ENCODE data around the gene PDILT.
"Not testable (repeated sequence)": the region's sequence is repeated elsewhere in the genome, so short reads cannot be mapped to it uniquely, and the experiment has no call there.

PDILT gene, protein sequence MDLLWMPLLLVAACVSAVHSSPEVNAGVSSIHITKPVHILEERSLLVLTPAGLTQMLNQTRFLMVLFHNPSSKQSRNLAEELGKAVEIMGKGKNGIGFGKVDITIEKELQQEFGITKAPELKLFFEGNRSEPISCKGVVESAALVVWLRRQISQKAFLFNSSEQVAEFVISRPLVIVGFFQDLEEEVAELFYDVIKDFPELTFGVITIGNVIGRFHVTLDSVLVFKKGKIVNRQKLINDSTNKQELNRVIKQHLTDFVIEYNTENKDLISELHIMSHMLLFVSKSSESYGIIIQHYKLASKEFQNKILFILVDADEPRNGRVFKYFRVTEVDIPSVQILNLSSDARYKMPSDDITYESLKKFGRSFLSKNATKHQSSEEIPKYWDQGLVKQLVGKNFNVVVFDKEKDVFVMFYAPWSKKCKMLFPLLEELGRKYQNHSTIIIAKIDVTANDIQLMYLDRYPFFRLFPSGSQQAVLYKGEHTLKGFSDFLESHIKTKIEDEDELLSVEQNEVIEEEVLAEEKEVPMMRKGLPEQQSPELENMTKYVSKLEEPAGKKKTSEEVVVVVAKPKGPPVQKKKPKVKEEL

DNA sequence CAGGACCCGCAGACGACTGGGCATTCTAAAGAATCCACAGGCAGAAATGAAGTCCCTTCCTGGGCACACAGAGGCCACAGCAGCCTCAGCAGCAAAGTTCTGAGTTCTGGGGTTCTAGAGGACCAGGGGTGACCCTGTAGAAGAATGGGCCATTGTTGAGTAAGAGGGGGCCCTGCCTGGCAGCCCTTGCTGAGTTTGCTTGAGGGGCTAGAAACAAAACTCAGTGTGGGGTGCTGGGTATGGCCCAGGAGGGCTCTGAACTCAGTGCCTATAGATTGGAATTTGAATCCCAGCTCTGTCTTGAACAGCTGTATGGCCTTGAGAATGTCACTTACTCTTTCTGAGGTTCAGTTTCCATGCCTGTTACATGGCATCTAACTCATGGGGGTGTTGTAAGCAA is at the start of gene PDILT:
Gene PDILT (minus strand): TSS at position 101 of the 400 bp plus-strand sequence. CDS start 5,437 bp downstream, outside the sequence.
- Histone ChIP-seq H3K4me3 (ENCODE audit: low read length) (no peak within 1 kb of the TSS), H3K9me3 (ENCODE audit: control insufficient read depth, low read length) (no peaks in the 10 kb centered on the region), H3K4me1 (ENCODE audit: control insufficient read depth, insufficient read depth, low read length) (no peaks in the 10 kb centered on the region), H3K9ac (ENCODE audit: low read length) (no peak within 1 kb of the TSS), H3K27me3 (ENCODE audit: control insufficient read depth, insufficient read depth, low read length) (no peaks in the 10 kb centered on the region), H3K36me3 (ENCODE audit: control insufficient read depth, insufficient read depth, low read length) (no peaks in the 10 kb centered on the region)

DNA sequence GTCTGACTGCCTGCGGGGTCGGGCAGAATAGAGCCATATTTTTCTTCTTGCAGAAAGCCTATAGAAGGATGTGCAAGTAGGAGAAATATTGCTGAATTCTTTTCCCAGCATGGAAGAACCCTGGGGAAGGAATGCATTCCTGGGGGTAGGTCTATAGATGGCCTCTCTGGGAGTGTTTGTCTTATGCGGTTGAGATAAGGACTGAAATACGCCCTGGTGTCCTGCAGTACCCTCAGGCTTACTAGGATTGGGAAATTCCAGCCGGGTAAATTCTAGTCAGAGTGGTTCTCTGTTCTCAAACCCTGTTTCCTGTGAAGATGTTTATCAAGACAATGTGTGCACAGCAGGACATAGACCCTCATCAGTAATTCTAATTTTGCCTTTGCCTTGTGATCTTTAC is 49.1 kb upstream of the PDILT start:
- not testable (repeated sequence) for H3K9ac ChIP-seq (ENCODE audit: low read length); H3K4me1 ChIP-seq (ENCODE audit: control insufficient read depth, insufficient read depth, low read length); H3K9me3 ChIP-seq (ENCODE audit: control insufficient read depth, low read length); H3K27me3 ChIP-seq (ENCODE audit: control insufficient read depth, insufficient read depth, low read length); H3K36me3 ChIP-seq (ENCODE audit: control insufficient read depth, insufficient read depth, low read length); H3K4me3 ChIP-seq (ENCODE audit: low read length)

GRCh38 chr16:20451364-20451763 is 46.8 kb upstream of the PDILT start, which contains the start of gene ACSM2A:
ACSM2A (plus strand) TSS chr16:20451521; CDS start chr16:20460115, 8,594 bp downstream.
- not testable (repeated sequence) for H3K27me3 ChIP-seq (ENCODE audit: control insufficient read depth, insufficient read depth, low read length); H3K9me3 ChIP-seq (ENCODE audit: control insufficient read depth, low read length); H3K4me3 ChIP-seq (ENCODE audit: low read length); H3K4me1 ChIP-seq (ENCODE audit: control insufficient read depth, insufficient read depth, low read length); H3K36me3 ChIP-seq (ENCODE audit: control insufficient read depth, insufficient read depth, low read length); H3K9ac ChIP-seq (ENCODE audit: low read length)

- H3K9me3 ChIP-seq (ENCODE audit: control insufficient read depth, low read length); H3K27me3 ChIP-seq (ENCODE audit: control insufficient read depth, insufficient read depth, low read length); H3K9ac ChIP-seq (ENCODE audit: low read length); H3K4me1 ChIP-seq (ENCODE audit: control insufficient read depth, insufficient read depth, low read length); H3K4me3 ChIP-seq (ENCODE audit: low read length); H3K36me3 ChIP-seq (ENCODE audit: control insufficient read depth, insufficient read depth, low read length): not testable (repeated sequence)
Measured at GRCh38 chr16:20446652-20447393, 42.3 kb upstream of the PDILT start.

DNA sequence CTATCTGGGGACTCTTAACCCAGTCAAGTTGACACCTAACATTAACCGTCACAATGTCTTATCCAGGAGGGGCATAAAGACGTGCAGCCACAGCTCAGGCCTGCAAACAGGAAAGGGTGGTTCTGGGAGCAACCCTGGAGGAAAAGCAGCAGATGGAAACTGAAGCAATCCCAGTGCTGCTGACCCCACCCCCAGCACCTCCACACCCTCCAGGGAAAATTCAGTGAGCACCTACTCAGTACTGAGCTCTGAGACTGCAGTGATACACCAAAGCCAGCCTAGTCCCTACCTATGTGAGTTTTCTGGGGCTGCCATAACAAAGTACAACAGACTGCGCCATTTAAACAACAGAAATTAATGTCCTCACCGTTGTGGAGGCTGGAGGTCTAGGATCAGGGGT is 37.3 kb upstream of the PDILT start:
- H3K4me1 ChIP-seq (ENCODE audit: control insufficient read depth, insufficient read depth, low read length); H3K9ac ChIP-seq (ENCODE audit: low read length); H3K36me3 ChIP-seq (ENCODE audit: control insufficient read depth, insufficient read depth, low read length); H3K9me3 ChIP-seq (ENCODE audit: control insufficient read depth, low read length); H3K4me3 ChIP-seq (ENCODE audit: low read length); H3K27me3 ChIP-seq (ENCODE audit: control insufficient read depth, insufficient read depth, low read length): not testable (repeated sequence)

DNA sequence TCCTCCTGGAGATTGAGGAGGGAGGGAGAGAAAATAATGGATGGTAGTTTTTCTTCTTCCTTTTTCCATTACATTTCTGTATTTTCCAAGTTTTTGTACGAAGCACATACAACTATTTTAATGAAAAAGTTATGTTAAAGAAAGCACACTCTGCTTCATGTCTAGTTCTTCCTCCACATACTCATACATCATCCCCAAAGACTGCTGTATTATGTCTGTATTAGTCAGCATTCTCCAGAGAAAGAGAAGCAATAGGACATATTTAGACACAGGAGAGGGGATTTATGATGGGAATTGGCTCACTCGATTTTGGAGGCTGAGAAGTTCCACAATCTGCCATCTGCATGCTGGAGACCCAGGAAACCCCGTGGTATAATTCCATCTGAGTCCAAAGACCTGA is 36.7 kb upstream of the PDILT start:
- H3K27me3 ChIP-seq (ENCODE audit: control insufficient read depth, insufficient read depth, low read length) = no peaks in the 10 kb centered on the region
- no peaks in the 10 kb centered on the region for H3K36me3 ChIP-seq (ENCODE audit: control insufficient read depth, insufficient read depth, low read length)
- no peak overlapping the region for H3K4me3 ChIP-seq (ENCODE audit: low read length)
- no peak overlapping the region for H3K9ac ChIP-seq (ENCODE audit: low read length)
- H3K9me3 ChIP-seq (ENCODE audit: control insufficient read depth, low read length) = no peaks in the 10 kb centered on the region
- H3K4me1 ChIP-seq (ENCODE audit: control insufficient read depth, insufficient read depth, low read length) = no peaks in the 10 kb centered on the region

- not testable (repeated sequence) for H3K27me3 ChIP-seq (ENCODE audit: control insufficient read depth, insufficient read depth, low read length); H3K36me3 ChIP-seq (ENCODE audit: control insufficient read depth, insufficient read depth, low read length); H3K9ac ChIP-seq (ENCODE audit: low read length); H3K4me3 ChIP-seq (ENCODE audit: low read length); H3K4me1 ChIP-seq (ENCODE audit: control insufficient read depth, insufficient read depth, low read length); H3K9me3 ChIP-seq (ENCODE audit: control insufficient read depth, low read length)
Measured at GRCh38 chr16:20440731-20441130, 36.2 kb upstream of the PDILT start.

DNA sequence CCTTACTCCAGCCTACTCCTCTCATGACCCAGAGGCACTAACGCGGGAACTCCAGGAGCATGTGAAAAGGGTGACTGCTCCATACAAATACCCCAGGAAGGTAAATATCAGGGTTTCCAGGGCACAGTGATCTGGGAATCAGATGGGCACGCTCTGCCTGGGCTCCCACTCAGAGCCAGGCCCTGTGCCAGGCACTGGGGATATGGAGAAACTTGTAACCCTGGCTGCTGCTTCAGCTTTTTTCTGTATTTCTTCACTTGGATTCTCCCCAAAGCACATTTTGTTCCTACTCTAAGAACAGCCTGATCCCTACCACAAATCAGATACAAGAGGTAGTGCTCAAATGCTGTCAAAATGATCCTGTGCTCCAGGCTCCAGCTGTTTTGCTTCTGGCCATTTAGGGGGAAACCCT is 35.3 kb upstream of the PDILT start:
- not testable (repeated sequence) for H3K9me3 ChIP-seq (ENCODE audit: control insufficient read depth, low read length); H3K4me3 ChIP-seq (ENCODE audit: low read length); H3K9ac ChIP-seq (ENCODE audit: low read length); H3K4me1 ChIP-seq (ENCODE audit: control insufficient read depth, insufficient read depth, low read length); H3K27me3 ChIP-seq (ENCODE audit: control insufficient read depth, insufficient read depth, low read length); H3K36me3 ChIP-seq (ENCODE audit: control insufficient read depth, insufficient read depth, low read length)

DNA sequence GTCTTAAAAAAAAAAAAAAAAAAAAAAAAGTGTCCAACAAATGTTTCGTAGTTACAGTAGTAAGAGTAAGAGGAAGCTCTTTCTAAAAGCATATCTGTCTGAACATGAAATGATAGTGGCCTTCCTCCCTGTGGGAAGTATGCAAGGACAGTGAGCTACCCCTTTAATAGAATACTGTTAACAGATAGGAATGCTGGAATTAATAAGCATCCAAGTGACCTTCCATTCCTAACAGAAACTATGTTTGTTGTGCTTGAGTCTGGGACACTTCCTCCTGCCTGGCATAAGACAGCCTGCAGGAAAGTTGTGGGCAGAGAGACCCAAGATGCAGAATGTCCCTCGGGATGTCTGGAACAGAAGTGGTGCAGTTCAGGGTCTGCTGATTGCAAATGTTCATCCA is 34.4 kb upstream of the PDILT start:
- not testable (repeated sequence) for H3K9me3 ChIP-seq (ENCODE audit: control insufficient read depth, low read length); H3K4me3 ChIP-seq (ENCODE audit: low read length)

DNA sequence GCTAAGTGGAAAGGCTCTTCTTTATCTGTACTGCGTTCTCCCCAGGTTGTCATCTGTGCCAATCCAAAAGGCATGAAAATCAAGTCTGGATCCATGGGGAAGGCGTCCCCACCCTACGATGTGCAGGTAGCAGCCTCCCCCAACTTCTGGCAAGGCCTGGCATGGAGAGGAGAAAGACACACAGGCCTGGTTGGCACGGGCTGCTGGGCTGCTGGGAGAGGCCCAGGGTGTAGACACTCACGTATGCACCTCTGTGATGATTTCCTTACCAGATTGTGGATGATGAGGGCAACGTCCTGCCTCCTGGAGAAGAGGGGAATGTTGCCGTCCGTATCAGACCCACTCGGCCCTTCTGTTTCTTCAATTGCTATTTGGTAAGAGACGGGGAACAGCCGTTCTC is 26.4 kb upstream of the PDILT start:
- Histone ChIP-seq H3K9me3 (ENCODE audit: control insufficient read depth, low read length) (no peaks in the 10 kb centered on the region), H3K9ac (ENCODE audit: low read length) (no peak overlapping the region), H3K27me3 (ENCODE audit: control insufficient read depth, insufficient read depth, low read length) (no peaks in the 10 kb centered on the region), H3K4me3 (ENCODE audit: low read length) (no peak overlapping the region), H3K36me3 (ENCODE audit: control insufficient read depth, insufficient read depth, low read length) (no peaks in the 10 kb centered on the region), H3K4me1 (ENCODE audit: control insufficient read depth, insufficient read depth, low read length) (no peaks in the 10 kb centered on the region)

More for the DNA sequence above, 34.4 kb upstream of the PDILT start:
- H3K27me3 ChIP-seq (ENCODE audit: control insufficient read depth, insufficient read depth, low read length); H3K36me3 ChIP-seq (ENCODE audit: control insufficient read depth, insufficient read depth, low read length); H3K4me1 ChIP-seq (ENCODE audit: control insufficient read depth, insufficient read depth, low read length); H3K9ac ChIP-seq (ENCODE audit: low read length): not testable (repeated sequence)

- not testable (repeated sequence) for H3K27me3 ChIP-seq (ENCODE audit: control insufficient read depth, insufficient read depth, low read length); H3K4me3 ChIP-seq (ENCODE audit: low read length); H3K9ac ChIP-seq (ENCODE audit: low read length)
Measured at GRCh38 chr16:20430480-20430879, 25.9 kb upstream of the PDILT start.

DNA sequence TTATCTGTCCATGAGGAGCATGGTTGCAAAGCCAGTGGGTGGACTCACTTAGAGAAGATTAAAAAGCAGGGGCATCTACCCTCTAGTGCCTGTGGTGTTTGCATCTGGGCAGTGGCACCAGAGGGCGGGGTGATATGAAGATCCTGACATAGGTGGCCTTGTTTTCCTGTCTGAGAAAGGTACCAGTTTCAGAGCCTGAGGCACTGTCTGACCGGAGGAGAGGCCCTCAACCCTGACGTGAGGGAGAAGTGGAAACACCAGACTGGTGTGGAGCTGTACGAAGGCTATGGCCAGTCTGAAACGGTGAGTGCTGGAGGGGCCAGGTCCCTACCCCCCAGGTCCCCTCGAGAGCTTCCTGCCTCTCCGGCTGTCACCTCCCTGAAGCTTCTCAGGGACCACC is 25.0 kb upstream of the PDILT start:
- not testable (repeated sequence) for H3K36me3 ChIP-seq (ENCODE audit: control insufficient read depth, insufficient read depth, low read length); H3K4me3 ChIP-seq (ENCODE audit: low read length); H3K4me1 ChIP-seq (ENCODE audit: control insufficient read depth, insufficient read depth, low read length); H3K27me3 ChIP-seq (ENCODE audit: control insufficient read depth, insufficient read depth, low read length); H3K9ac ChIP-seq (ENCODE audit: low read length); H3K9me3 ChIP-seq (ENCODE audit: control insufficient read depth, low read length)

More at GRCh38 chr16:20430480-20430879, 25.9 kb upstream of the PDILT start:
- H3K9me3 ChIP-seq (ENCODE audit: control insufficient read depth, low read length); H3K4me1 ChIP-seq (ENCODE audit: control insufficient read depth, insufficient read depth, low read length); H3K36me3 ChIP-seq (ENCODE audit: control insufficient read depth, insufficient read depth, low read length): not testable (repeated sequence)

All from mucosa of stomach (tissue), 1 donor.